ENCODE measurements around the gene IGF2BP2.

GRCh38 chr3:185844051-185844450, 19.2 kb upstream of the IGF2BP2 start:
- no peak for TF ChIP-seq POLR2A (IDR thresholded peaks at IDR 0.05)
- no peak for TF ChIP-seq CTCF (IDR thresholded peaks at IDR 0.05)
